Measurements from ENCODE around the gene SLC4A7. TPM values are rescaled to one million over a fixed set of nuclear protein-coding genes. Genes with fewer than 3 reads are reported as not detected.

The SLC4A7 gene
- polyA plus RNA-seq, 1 of the 3 experiments (the other 2 are of a cell fraction) = 3.9 TPM

Small RNAs within 50 kb of the gene (small RNA-seq; reads per million reads assigned to genes)
- gene AC137675.1 (0 reads per million in 7 experiments), gene RNU1-96P (0 reads per million in 7 experiments)

Other genes starting within 250 kb of the SLC4A7 start
- 1.0 and 1.5 TPM in 2 replicates for gene NEK10, start 115.0 kb downstream of the SLC4A7 start, polyA plus RNA-seq (2012; rRNA removed)
- not detected in 2 replicates for gene EOMES, start 237.9 kb upstream of the SLC4A7 start, polyA plus RNA-seq (2012; rRNA removed)

All from SK-N-SH (cell line).